Measurements from ENCODE around the gene CADM3. TPM values are rescaled to one million over a fixed set of nuclear protein-coding genes. Genes with fewer than 3 reads are reported as not detected.

CADM3 gene
- total and polyA plus RNA-seq, 2 of the 8 experiments (the other 6 are each of a cell fraction or from before 2014, with no cell fraction given): 8.3 to 8.5 TPM

- no peak for TF ChIP-seq CHD7 (IDR thresholded peaks at IDR 0.05; ENCODE audit: insufficient replicate concordance, low read length)
Measured at GRCh38 chr1:159239551-159240220, 68.3 kb downstream of the CADM3 start (continued).

All from H1 (cell line).